GM12891 (cell line): ENCODE results near the gene CATSPER3.

Experiments
- DNase-seq: peaks from one replicate; pipeline ENCODE4 v3.0.0; 2011; ENCODE audit warnings: low spot score; ENCODE audit not compliant: insufficient read length
- FAIRE-seq: peaks from 2 replicates; lab custom pipeline; 2011; peaks lifted over from hg19 to GRCh38; lab: Jason Lieb, UNC
- PAX5 ChIP-seq: IDR thresholded peaks from 2 replicates; pipeline ENCODE4 v1.6.1; 2011; ENCODE audit warnings: low read length, moderate library complexity, mild to moderate bottlenecking; ENCODE audit not compliant: insufficient read depth, severe bottlenecking
- POLR2A ChIP-seq: IDR thresholded peaks from 2 replicates; pipeline ENCODE4 v1.6.1; 2011; ENCODE audit warnings: low read depth, low read length, control low read depth
- POLR2AphosphoS5 ChIP-seq: IDR thresholded peaks from 2 replicates; pipeline ENCODE4 v1.6.1; 2011; ENCODE audit warnings: low read depth, low read length, control low read depth
- POU2F2 ChIP-seq: IDR thresholded peaks from 2 replicates; pipeline ENCODE4 v1.6.1; 2011; ENCODE audit warnings: low read depth, mild to moderate bottlenecking, control low read depth, low read length, moderate library complexity
- SPI1 ChIP-seq: IDR thresholded peaks from 2 replicates; pipeline ENCODE4 v1.6.1; 2011; ENCODE audit warnings: low read depth, low read length, control low read depth
- TAF1 ChIP-seq: IDR thresholded peaks from 2 replicates; pipeline ENCODE4 v1.6.1; 2011; ENCODE audit warnings: low read depth, low read length, control low read depth

Gene CATSPER3

DNA sequence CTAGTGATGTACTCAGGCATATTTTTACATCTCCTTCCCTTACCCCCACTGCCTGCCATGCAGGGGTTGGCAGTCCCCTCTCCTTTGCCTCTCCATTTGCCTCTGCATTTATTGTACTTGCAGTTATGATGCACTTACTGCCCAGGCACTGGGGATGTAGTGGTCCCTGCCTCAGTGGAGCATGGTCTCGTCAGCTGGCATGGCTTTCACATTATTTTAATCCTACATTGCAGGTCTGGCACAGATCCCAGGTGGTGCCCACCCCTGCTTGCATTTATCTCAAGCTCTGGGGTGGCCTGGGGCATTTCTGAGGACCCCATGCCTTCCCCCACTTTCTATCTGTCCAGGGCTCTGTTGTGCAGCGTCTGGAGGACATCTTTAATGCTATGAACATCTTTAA, 89.5 kb downstream of the CATSPER3 start:
- no peak for FAIRE-seq
- no peak for DNase-seq
- no peak for TF ChIP-seq PAX5
- no peak for TF ChIP-seq POLR2A

DNA sequence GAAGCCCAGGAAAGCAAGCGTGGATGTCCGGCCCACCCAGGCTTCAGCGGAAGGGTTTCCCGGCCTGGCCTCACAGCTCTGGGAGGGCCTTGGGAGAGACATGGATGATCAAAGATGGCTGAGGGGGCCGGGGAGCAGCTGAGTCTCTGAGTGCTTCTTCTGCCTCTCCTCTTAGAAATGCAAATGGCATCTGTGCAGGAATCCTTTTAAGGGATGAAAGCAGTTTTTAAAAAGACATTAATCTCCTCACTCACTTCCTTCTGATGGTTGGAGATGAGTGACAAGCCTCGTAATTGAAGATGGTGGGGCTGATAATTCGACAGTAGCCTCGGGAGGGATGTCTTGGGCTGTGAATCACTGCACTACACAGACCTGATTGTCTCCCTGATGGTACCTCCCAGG, 90.6 kb downstream of the CATSPER3 start:
- DNase-seq (no peak), FAIRE-seq (no peak)
- TF ChIP-seq POLR2AphosphoS5, result no peak
- no peak for TF ChIP-seq SPI1
- TF ChIP-seq PAX5, result no peak
- TF ChIP-seq POU2F2, result no peak
- TF ChIP-seq TAF1, result no peak
- no peak for TF ChIP-seq POLR2A

GRCh38 chr5:135059000-135059923, 91.6 kb downstream of the CATSPER3 start:
- no peak for FAIRE-seq
- TF ChIP-seq POLR2AphosphoS5 (no peak), POU2F2 (no peak), PAX5 (no peak), POLR2A (no peak)

GRCh38 chr5:135060021-135060420, 92.3 kb downstream of the CATSPER3 start:
- TF ChIP-seq POLR2A, result no peak
- FAIRE-seq, result no peak
- no peak for DNase-seq

More at GRCh38 chr5:135059000-135059923, 91.6 kb downstream of the CATSPER3 start:
- no peak for DNase-seq

GRCh38 chr5:135061001-135061400, 93.3 kb downstream of the CATSPER3 start:
- TF ChIP-seq POLR2AphosphoS5, result no peak
- DNase-seq, result no peak
- FAIRE-seq, result no peak
